CD4-positive, alpha-beta T cell (primary cell): ENCODE results near the gene FAM32A. TPM values are rescaled to one million over a fixed set of nuclear protein-coding genes. Genes with fewer than 3 reads are reported as not detected.

ENCODE experiments used
- ATAC-seq: fragments of 200-7000 bp; cut with Tn5 transposase; one replicate; pipeline ENCODE4 v1.10.0; 2022; ENCODE audit warnings: mild to moderate bottlenecking; ENCODE audit not compliant: poor library complexity
- CTCF ChIA-PET: fragments of 350-600 bp; sonication (Branson Sonifier 250); formaldehyde crosslinking; loops from one replicate; lab custom pipeline; 2021; ENCODE audit warnings: antibody characterized with exemption, inconsistent platforms; lab: Charles Lee
- POLR2A ChIA-PET: fragments of 350-600 bp; sonication (Branson Sonifier 250); formaldehyde crosslinking; loops from one replicate; lab custom pipeline; 2021; ENCODE audit warnings: antibody characterized with exemption, inconsistent platforms; lab: Charles Lee
- DNase-seq, 14 experiments: peaks; one replicate each; pipeline ENCODE4 v3.0.0-alpha.2; 2013 to 2020; ENCODE audit warnings: mixed read lengths in 2 of 14
- H3K27ac ChIP-seq, 2 donors: one replicate each; pipeline versions ENCODE4 v1.5.1 to v1.7.0; 2013; ENCODE audit warnings: low read length in 2 of 2, low read depth in 1 of 2, mild to moderate bottlenecking in 1 of 2
- H3K27me3 ChIP-seq, 2 experiments: 1 replicate in 1 of 2; 2 replicates in 1 of 2; pipeline versions ENCODE4 v1.6.1 to v1.7.0; 2013; ENCODE audit warnings: low read length in 2 of 2, control low read depth in 1 of 2, mild to moderate bottlenecking in 1 of 2, moderate library complexity in 1 of 2; ENCODE audit not compliant: insufficient read depth in 2 of 2, control insufficient read depth in 1 of 2
- H3K36me3 ChIP-seq: one replicate; pipeline ENCODE4 v1.6.1; 2013; ENCODE audit warnings: low read length, control low read depth; ENCODE audit not compliant: insufficient read depth
- H3K4me1 ChIP-seq: one replicate; pipeline ENCODE4 v1.6.1; 2013; ENCODE audit warnings: low read length, control low read depth; ENCODE audit not compliant: insufficient read depth
- H3K4me3 ChIP-seq: one replicate; pipeline ENCODE4 v1.5.1; 2013; ENCODE audit warnings: mild to moderate bottlenecking, low read length, moderate library complexity
- H3K9me3 ChIP-seq, 2 experiments: 1 replicate in 1 of 2; 2 replicates in 1 of 2; pipeline versions ENCODE4 v1.6.1 to v1.7.0; 2013; ENCODE audit warnings: low read length in 2 of 2, mild to moderate bottlenecking in 2 of 2, control low read depth in 1 of 2, moderate library complexity in 1 of 2; ENCODE audit not compliant: control insufficient read depth in 1 of 2, insufficient read depth in 1 of 2
- H3K27ac Mint-ChIP-seq: one replicate; pipeline ENCODE4 v1.8.0; 2020; ENCODE audit warnings: mixed read lengths
- H3K27me3 Mint-ChIP-seq: one replicate; pipeline ENCODE4 v1.8.0; 2021; ENCODE audit warnings: mixed read lengths
- H3K36me3 Mint-ChIP-seq: one replicate; pipeline ENCODE4 v1.8.0; 2021; ENCODE audit warnings: low read depth, mixed read lengths
- H3K4me1 Mint-ChIP-seq: one replicate; pipeline ENCODE4 v1.8.0; 2021; ENCODE audit warnings: low read depth, mixed read lengths
- H3K4me3 Mint-ChIP-seq: one replicate; pipeline ENCODE4 v1.8.0; 2020; ENCODE audit warnings: mild to moderate bottlenecking, mixed read lengths
- H3K9me3 Mint-ChIP-seq: one replicate; pipeline ENCODE4 v1.8.0; 2020; ENCODE audit warnings: mixed read lengths
- intact Hi-C, 2 experiments: fragments of 100-400 bp; cut with DNase I in 1 of 2; cut with micrococcal nuclease in 1 of 2; formaldehyde crosslinking; loops; one replicate each; pipeline versions ENCODE4 v1.15.1 to v1.9.0; 2023 to 2025; cut with DNase I, micrococcal nuclease
- total RNA-seq, 174 experiments: library from RNA in 2 of 174; stranded (reverse) in 2 of 174; gene quantifications; one replicate each; pipeline ENCODE4 v1.2.3 and lab custom pipeline; 2021 to 2026
- TF ChIP-seq, protein P1 (sequence below): fragments of 200-600 bp; IDR thresholded peaks from one replicate; pipeline ENCODE4 v1.8.0; 2022; ENCODE audit warnings: antibody characterized with exemption, mild to moderate bottlenecking

The FAM32A gene
- total RNA-seq, 2 experiments from 2014 or later, result 44.5 to 50.3 TPM

DNA sequence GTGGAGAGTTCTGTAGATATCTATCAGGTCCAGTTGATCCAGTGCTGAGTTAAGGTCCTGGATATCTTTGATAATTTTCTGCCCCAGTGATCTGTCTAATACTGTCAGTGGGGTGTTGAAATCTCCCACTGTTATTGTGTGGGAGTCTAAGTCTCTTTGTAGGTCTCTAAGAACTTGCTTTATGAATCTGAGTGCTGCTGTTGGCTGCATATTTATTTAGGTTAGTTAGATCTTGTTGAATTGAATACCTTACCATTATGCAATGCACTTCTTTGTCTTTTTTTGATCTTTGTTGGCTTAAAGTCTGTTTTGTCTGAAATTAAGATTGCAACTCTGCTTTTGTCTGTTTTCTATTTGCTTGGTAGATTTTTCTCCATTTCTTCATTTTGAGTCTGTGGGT, 27.9 kb downstream of the FAM32A start:
- CTCF ChIA-PET, result no interaction called here
- H3K4me3 Mint-ChIP-seq, result peak overlapping the region; percentile 2
- H3K27me3 ChIP-seq, result no peaks in the 10 kb centered on the region
- intact Hi-C loops, result no loop called here
- no peak overlapping the region for H3K27ac ChIP-seq
- H3K4me1 Mint-ChIP-seq, result peaks cover 68% of the 10 kb centered on the region
- ATAC-seq, result no peak
- H3K4me1 ChIP-seq, result peaks cover 34% of the 10 kb centered on the region
- no peak overlapping the region for H3K4me3 ChIP-seq
- no peak for DNase-seq
- peak overlapping the region; percentile 82 for H3K27ac Mint-ChIP-seq
- TF ChIP-seq, protein P1, sequence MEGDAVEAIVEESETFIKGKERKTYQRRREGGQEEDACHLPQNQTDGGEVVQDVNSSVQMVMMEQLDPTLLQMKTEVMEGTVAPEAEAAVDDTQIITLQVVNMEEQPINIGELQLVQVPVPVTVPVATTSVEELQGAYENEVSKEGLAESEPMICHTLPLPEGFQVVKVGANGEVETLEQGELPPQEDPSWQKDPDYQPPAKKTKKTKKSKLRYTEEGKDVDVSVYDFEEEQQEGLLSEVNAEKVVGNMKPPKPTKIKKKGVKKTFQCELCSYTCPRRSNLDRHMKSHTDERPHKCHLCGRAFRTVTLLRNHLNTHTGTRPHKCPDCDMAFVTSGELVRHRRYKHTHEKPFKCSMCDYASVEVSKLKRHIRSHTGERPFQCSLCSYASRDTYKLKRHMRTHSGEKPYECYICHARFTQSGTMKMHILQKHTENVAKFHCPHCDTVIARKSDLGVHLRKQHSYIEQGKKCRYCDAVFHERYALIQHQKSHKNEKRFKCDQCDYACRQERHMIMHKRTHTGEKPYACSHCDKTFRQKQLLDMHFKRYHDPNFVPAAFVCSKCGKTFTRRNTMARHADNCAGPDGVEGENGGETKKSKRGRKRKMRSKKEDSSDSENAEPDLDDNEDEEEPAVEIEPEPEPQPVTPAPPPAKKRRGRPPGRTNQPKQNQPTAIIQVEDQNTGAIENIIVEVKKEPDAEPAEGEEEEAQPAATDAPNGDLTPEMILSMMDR, result no peak
- H3K36me3 ChIP-seq, result peaks cover 50% of the 10 kb centered on the region
- POLR2A ChIA-PET, result no interaction called here
- no peaks in the 10 kb centered on the region for H3K9me3 ChIP-seq
- no peaks in the 10 kb centered on the region for H3K27me3 Mint-ChIP-seq
- no peaks in the 10 kb centered on the region for H3K9me3 Mint-ChIP-seq
- peaks cover 93% of the 10 kb centered on the region for H3K36me3 Mint-ChIP-seq

DNA sequence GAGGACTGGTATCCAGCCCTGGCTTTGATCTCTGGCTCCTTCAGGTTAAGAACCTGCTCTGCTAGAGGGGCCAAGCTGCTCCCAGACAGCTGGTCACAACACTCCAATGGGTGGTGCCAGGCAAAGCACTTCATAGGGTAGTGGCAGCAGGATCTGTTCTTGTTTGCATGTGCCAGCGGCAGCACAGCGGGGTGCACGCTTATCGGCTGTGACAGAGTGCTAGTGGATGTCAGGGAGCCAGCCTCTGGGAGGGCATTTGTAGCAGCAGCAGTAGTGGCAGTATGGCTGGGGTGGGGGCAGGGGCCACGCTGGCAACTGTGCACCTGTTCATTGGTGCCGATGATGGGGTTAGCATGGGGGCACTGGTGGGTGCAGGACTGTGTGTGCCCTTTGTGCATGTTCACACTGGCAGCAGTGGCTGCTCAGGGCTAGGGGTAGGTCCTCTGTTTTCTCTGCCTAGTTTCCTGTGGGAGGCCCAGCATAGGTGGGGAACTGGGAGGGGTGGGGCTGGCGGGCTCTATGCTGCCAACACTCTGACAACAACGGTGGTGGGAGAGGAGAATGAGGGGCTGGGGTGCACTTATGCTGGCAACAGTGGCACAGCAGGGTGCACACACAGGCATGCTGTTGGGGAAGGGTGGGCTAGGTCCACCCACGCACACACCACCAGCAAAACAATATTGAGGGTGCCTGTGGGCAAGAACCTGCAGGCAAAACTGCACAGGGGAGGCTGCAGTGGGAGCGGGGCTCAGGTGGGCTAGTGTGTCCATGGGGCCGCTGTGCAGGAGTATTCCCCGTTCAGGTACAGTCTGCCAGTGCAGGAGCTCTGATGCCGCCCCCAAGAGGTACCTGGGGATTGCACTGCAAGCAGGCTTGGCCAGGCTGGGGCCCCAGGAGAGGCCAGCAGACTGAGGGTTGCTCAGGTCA, 31.8 kb downstream of the FAM32A start:
- no peaks in the 10 kb centered on the region for H3K27me3 ChIP-seq
- DNase-seq, result peak in 10 of 14 experiments; percentile 7 to 61 (median 36)
- ChIA-PET CTCF (no interaction called here), POLR2A (interaction anchor here (1.0 to 1.4 kb wide), 3 partner anchors 31 to 152 kb away, joined by 3 to 4 read pairs (median 3); partner anchors contain the start of gene FAM32A)
- peak; percentile 83 for ATAC-seq
- peak overlapping the region; percentile 71 for H3K4me3 Mint-ChIP-seq
- H3K36me3 ChIP-seq, result peaks cover 57% of the 10 kb centered on the region
- intact Hi-C loops, result no loop called here
- H3K27ac Mint-ChIP-seq, result peak overlapping the region; percentile 86
- H3K4me1 Mint-ChIP-seq, result peaks cover 62% of the 10 kb centered on the region
- H3K4me3 ChIP-seq, result no peak overlapping the region
- peaks cover 6% of the 10 kb centered on the region for H3K9me3 Mint-ChIP-seq
- H3K36me3 Mint-ChIP-seq, result peaks cover 93% of the 10 kb centered on the region
- H3K4me1 ChIP-seq, result peaks cover 34% of the 10 kb centered on the region
- peak overlapping the region in 1 of 2 donors; percentile 36 for H3K27ac ChIP-seq
- no peaks in the 10 kb centered on the region for H3K27me3 Mint-ChIP-seq
- peaks cover 19 to 23% of the 10 kb centered on the region in 2 experiments for H3K9me3 ChIP-seq
- TF ChIP-seq, protein P1, result no peak

DNA sequence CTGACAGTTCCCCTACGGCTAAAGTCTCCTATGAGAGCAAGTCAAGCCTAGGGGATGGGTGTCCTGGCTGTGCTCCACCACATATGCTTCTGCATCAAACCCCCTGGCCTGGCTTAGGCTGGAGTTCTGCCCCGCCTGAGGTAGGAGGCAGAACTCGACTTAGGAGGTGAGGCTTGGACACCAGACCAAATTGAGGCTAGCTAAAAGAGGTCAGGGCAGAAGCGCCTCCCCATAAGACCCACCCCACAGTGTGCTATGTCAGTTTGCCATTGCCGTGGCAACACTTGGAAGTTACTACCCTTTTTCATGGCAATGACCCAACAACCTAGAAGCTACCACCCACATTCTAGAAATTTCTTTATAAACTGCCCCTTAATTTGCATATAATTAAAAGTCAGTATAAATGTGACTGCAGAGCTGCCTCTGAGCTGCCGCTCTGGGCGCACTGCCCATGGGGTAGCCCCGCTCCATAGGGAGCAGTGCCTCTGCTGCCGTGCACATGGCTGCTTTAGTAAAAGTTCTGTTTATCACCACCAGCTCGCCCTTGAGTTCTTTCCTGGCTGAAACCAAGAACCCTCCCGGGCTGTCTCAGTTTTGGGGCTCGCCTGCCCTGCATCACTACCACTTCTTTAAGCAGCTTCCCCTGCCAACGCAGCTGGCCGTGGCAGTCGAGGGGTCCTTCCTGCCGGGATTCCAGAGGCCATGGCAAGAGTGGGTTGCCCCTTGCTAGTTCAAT, 32.7 kb downstream of the FAM32A start:
- Histone ChIP-seq H3K36me3 (peaks cover 61% of the 10 kb centered on the region), H3K27ac (no peak overlapping the region), H3K4me1 (peaks cover 34% of the 10 kb centered on the region), H3K4me3 (no peak overlapping the region), H3K27me3 (no peaks in the 10 kb centered on the region), H3K9me3 (peaks cover 22 to 29% of the 10 kb centered on the region in 2 experiments)
- TF ChIP-seq, protein P1, result no peak
- ChIA-PET CTCF (interaction anchor here (0.6 to 1.1 kb wide), 2 partner anchors 28 to 169 kb away, joined by 3 read pairs; no protein-coding TSS in a partner anchor), POLR2A (interaction anchor here (0.6 to 1.4 kb wide), 5 partner anchors 32 to 154 kb away, joined by 3 to 4 read pairs (median 4); partner anchors contain the start of gene FAM32A)
- peak overlapping the region; percentile 73 for H3K27ac Mint-ChIP-seq
- H3K9me3 Mint-ChIP-seq, result peaks cover 6% of the 10 kb centered on the region
- H3K36me3 Mint-ChIP-seq, result peaks cover 93% of the 10 kb centered on the region
- no peaks in the 10 kb centered on the region for H3K27me3 Mint-ChIP-seq
- peak in 2 of 14 experiments; percentile 13 to 14 for DNase-seq
- intact Hi-C loops, result no loop called here
- H3K4me1 Mint-ChIP-seq, result peaks cover 53% of the 10 kb centered on the region
- no peak for ATAC-seq
- no peak overlapping the region for H3K4me3 Mint-ChIP-seq
